OCI-LY3 (cell line): Measurements from ENCODE around the gene ZNF692.

Experiments used
- H2AFZ ChIP-seq: fragments of 200-600, 300-600 bp; shearing (Covaris generic); 2 replicates; pipeline ENCODE4 v1.6.0; 2014; ENCODE audit warnings: antibody characterized with exemption, low read depth, low read length
- H3K27ac ChIP-seq: fragments of 200-600, 300-600 bp; sonication (generic); 2 replicates; pipeline ENCODE4 v1.5.1; 2014; ENCODE audit warnings: mild to moderate bottlenecking, low read length, moderate library complexity, mixed read lengths
- H3K27me3 ChIP-seq: fragments of 200-600, 300-600 bp; sonication (generic); 2 replicates; pipeline ENCODE4 v1.6.1; 2014; ENCODE audit warnings: low read depth, low read length, mixed read lengths
- H3K36me3 ChIP-seq: fragments of 200-600, 300-600 bp; sonication (generic); replicated peaks from 2 replicates; pipeline ENCODE3; 2014; ENCODE audit warnings: low read depth, low read length, mixed read lengths
- H3K4me1 ChIP-seq: fragments of 300-600, 200-600 bp; sonication (generic); 2 replicates; pipeline ENCODE4 v1.6.1; 2014; ENCODE audit warnings: low read length, mixed read lengths
- H3K4me2 ChIP-seq: fragments of 200-600, 300-600 bp; sonication (generic); 2 replicates; pipeline ENCODE4 v1.6.1; 2014; ENCODE audit warnings: low read length, mixed read lengths
- H3K4me3 ChIP-seq: fragments of 300-600, 200-600 bp; sonication (generic); 2 replicates; pipeline ENCODE4 v1.5.1; 2014; ENCODE audit warnings: antibody characterized with exemption, mild to moderate bottlenecking, low read length, moderate library complexity
- H3K79me2 ChIP-seq: fragments of 300-600, 200-600 bp; shearing (Covaris generic); 2 replicates; pipeline ENCODE4 v1.6.1; 2014; ENCODE audit warnings: mild to moderate bottlenecking, low read length, mixed read lengths
- H3K9ac ChIP-seq: fragments of 300-600, 200-600 bp; shearing (Covaris generic); 2 replicates; pipeline ENCODE4 v1.6.0; 2014; ENCODE audit warnings: mild to moderate bottlenecking, low read length, moderate library complexity
- H3K9me3 ChIP-seq: fragments of 200-600, 300-600 bp; shearing (Covaris generic); 2 replicates; pipeline ENCODE4 v1.6.1; 2014; ENCODE audit warnings: low read length, mixed read lengths; ENCODE audit not compliant: insufficient read depth
- H4K20me1 ChIP-seq: fragments of 200-600, 300-600 bp; sonication (generic); 2 replicates; pipeline ENCODE4 v1.6.1; 2016; ENCODE audit warnings: low read length, mixed read lengths; ENCODE audit not compliant: insufficient read depth
- EZH2phosphoT487 ChIP-seq: fragments of 200-600 bp; shearing (Covaris generic); IDR thresholded peaks from 2 replicates; pipeline ENCODE4 v1.6.1; 2018; ENCODE audit warnings: antibody characterized with exemption, mixed run types, low read depth
- TF ChIP-seq, protein P1 (sequence below): fragments of 200-600, 300-600 bp; sonication (generic); IDR thresholded peaks from 2 replicates; pipeline ENCODE4 v1.5.1; 2014; ENCODE audit warnings: antibody characterized with exemption, low read length, low read depth

Gene ZNF692

GRCh38 chr1:248858891-248859889 lies at the start of gene ZNF692:
Gene ZNF692, minus strand, starts transcription at chr1:248859085. Its CDS starts 776 bp downstream, at chr1:248858309.
- peak within 1 kb of the TSS; percentile 99 for H3K9ac ChIP-seq
- H3K79me2 ChIP-seq = peaks cover 25% of the 10 kb centered on the region
- no peak for TF ChIP-seq EZH2phosphoT487
- TF ChIP-seq, protein P1, sequence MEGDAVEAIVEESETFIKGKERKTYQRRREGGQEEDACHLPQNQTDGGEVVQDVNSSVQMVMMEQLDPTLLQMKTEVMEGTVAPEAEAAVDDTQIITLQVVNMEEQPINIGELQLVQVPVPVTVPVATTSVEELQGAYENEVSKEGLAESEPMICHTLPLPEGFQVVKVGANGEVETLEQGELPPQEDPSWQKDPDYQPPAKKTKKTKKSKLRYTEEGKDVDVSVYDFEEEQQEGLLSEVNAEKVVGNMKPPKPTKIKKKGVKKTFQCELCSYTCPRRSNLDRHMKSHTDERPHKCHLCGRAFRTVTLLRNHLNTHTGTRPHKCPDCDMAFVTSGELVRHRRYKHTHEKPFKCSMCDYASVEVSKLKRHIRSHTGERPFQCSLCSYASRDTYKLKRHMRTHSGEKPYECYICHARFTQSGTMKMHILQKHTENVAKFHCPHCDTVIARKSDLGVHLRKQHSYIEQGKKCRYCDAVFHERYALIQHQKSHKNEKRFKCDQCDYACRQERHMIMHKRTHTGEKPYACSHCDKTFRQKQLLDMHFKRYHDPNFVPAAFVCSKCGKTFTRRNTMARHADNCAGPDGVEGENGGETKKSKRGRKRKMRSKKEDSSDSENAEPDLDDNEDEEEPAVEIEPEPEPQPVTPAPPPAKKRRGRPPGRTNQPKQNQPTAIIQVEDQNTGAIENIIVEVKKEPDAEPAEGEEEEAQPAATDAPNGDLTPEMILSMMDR = no peak
- H4K20me1 ChIP-seq = no peaks in the 10 kb centered on the region
- peaks cover 31% of the 10 kb centered on the region for H3K4me1 ChIP-seq
- peak within 1 kb of the TSS; percentile 100 for H3K4me2 ChIP-seq
- peaks cover 22% of the 10 kb centered on the region for H3K36me3 ChIP-seq
- peak within 1 kb of the TSS; percentile 80 for H3K27ac ChIP-seq
- H3K4me3 ChIP-seq = peak within 1 kb of the TSS; percentile 96
- peak within 1 kb of the TSS; percentile 70 for H2AFZ ChIP-seq
- H3K9me3 ChIP-seq = no peaks in the 10 kb centered on the region
- H3K27me3 ChIP-seq = peaks cover 6% of the 10 kb centered on the region; the same call in 1 of the 2 replicates

DNA sequence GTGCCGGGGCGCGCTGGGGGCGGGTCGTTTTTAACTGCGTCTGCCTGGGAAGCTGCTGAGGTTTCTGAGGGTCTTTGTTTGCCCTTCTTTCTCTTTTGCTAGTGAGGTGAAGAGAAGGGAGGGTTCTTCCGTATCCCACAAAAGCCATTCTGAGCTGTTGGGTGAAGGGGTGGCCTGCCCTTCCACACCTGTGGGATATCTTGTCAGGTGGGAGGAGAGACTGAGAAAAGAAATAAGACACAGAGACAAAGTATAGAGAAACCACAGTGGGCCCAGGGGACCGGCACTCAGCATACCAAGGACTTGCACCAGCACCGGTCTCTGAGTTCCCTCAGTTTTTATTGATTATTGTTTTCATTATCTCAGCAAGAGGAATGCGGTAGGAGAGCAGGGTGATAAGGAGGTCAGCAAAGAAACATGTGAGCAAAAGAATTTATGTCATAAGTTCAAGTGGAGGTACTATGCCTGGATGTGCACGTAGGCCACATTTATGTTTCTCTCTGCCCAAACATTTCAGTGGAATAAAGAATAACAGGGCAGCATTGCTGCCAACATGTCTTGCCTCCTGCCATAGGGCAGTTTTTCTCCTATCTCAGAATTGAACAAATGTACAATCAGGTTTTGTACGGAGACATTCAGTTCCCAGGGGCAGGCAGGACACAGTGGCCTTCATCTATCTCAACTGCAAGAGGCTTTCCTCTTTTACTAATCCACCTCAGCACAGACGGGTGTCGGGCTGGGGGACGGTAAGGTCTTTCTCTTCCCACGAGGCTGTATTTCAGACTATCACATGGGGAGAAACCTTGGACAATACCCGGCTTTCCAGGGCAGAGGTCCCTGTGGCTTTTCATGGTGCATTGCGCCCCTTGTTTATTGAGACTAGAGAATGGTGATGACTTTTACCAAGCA lies 48.1 kb upstream of the ZNF692 start:
- Histone ChIP-seq H3K27ac (no peak overlapping the region), H3K36me3 (no peaks in the 10 kb centered on the region), H3K4me1 (peaks cover 13% of the 10 kb centered on the region; the same call in 1 of the 2 replicates), H3K9ac (peak overlapping the region; percentile 63), H3K79me2 (peaks cover 5% of the 10 kb centered on the region; the same call in 1 of the 2 replicates), H3K4me3 (peak overlapping the region; percentile 83), H2AFZ (peak overlapping the region; percentile 55; the same call in 1 of the 2 replicates), H3K4me2 (peak overlapping the region; percentile 67), H3K9me3 (no peaks in the 10 kb centered on the region), H3K27me3 (no peaks in the 10 kb centered on the region), H4K20me1 (no peaks in the 10 kb centered on the region)
- TF ChIP-seq, protein P1 = no peak
- no peak for TF ChIP-seq EZH2phosphoT487

DNA sequence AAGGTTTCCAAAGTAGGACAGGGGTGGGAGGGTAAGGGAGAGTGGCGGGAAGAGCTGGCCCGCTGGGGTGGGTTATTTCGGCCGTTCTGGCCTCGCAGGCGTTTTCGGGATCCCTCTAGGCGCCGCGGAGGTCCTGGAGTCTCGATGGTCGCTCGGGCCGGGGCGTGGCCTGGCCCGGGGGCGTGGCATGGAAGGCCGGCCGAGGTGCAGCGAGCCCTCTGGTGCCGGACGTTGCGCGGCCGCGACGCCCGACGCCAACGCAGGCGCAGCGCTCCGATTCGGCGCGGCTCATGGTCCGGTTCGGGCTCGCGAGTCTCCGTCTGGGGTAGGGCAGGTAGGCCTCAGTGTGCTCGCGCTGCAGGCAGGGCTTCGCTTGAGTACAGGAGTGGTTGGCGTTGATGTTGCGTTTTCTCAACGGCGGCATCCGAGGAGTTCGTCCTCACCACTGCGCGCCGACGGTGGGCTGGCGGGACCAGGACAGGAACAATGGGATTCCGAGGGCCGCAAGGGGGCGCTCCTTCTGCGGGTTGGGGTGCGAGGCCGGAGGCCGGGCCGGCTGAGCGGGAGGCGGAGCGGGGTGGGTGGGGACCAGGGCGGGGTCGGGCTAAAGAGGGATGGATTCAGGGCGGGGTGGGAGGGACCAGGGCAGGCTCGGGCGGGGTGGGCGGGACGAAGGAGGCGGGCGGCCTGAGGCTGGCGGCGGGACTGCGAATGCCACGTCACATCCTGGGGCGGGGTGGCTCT lies 47.3 kb upstream of the ZNF692 start, which contains the start of gene PGBD2:
Gene PGBD2, plus strand, starts transcription at position 227 of the 744 bp plus-strand sequence. CDS start 7,628 bp downstream, outside the sequence.
- Histone ChIP-seq H3K4me3 (peak within 1 kb of the TSS; percentile 88), H3K27ac (peak within 1 kb of the TSS; percentile 79), H3K9ac (peak within 1 kb of the TSS; percentile 89), H3K9me3 (no peaks in the 10 kb centered on the region), H3K79me2 (peaks cover 5% of the 10 kb centered on the region; the same call in 1 of the 2 replicates), H2AFZ (peak within 1 kb of the TSS; percentile 90), H4K20me1 (no peaks in the 10 kb centered on the region), H3K4me1 (peaks cover 13% of the 10 kb centered on the region; the same call in 1 of the 2 replicates), H3K27me3 (0 out of 2 replicates have a peak, but pooled peaks cover 7% of the 10 kb centered on the region), H3K4me2 (peak within 1 kb of the TSS; percentile 94), H3K36me3 (no peaks in the 10 kb centered on the region)
- TF ChIP-seq, protein P1 = peak; percentile 86
- TF ChIP-seq EZH2phosphoT487 = no peak
